Neural cell (in vitro differentiated cells): ENCODE data around the gene GART. TPM values are rescaled to one million over a fixed set of nuclear protein-coding genes. Genes with fewer than 3 reads are reported as not detected.

Source experiments
- H2AFZ ChIP-seq: fragments of 200-600, 300-800 bp; sonication (generic), shearing (Covaris generic); 2 replicates; pipeline ENCODE4 v1.6.0; 2014; ENCODE audit warnings: low read depth, mild to moderate bottlenecking, antibody characterized with exemption, low read length, moderate library complexity
- H3F3A ChIP-seq: fragments of 200-600 bp; shearing (Covaris generic); 2 replicates; pipeline ENCODE4 v1.6.1; 2016; ENCODE audit warnings: mild to moderate bottlenecking, moderate library complexity, mixed read lengths, antibody characterized with exemption, low read length; ENCODE audit not compliant: insufficient read depth, poor library complexity, severe bottlenecking
- H3K27ac ChIP-seq: fragments of 200-600, 300-800 bp; sonication (generic), shearing (Covaris generic); 2 replicates; pipeline ENCODE4 v1.5.1; 2014; ENCODE audit warnings: mild to moderate bottlenecking, low read length, moderate library complexity
- H3K27me3 ChIP-seq: fragments of 300-800, 200-600 bp; sonication (generic), shearing (Covaris generic); 2 replicates; pipeline ENCODE4 v1.6.0; 2014; ENCODE audit warnings: mild to moderate bottlenecking, low read depth, low read length, moderate library complexity; ENCODE audit not compliant: insufficient read depth
- H3K36me3 ChIP-seq: fragments of 300-800, 200-600 bp; sonication (generic), shearing (Covaris generic); 2 replicates; pipeline ENCODE4 v1.5.1; 2014; ENCODE audit warnings: mild to moderate bottlenecking, antibody characterized with exemption, low read length, moderate library complexity; ENCODE audit not compliant: insufficient read depth
- H3K4me2 ChIP-seq: fragments of 300-800, 200-600 bp; sonication (generic), shearing (Covaris generic); 2 replicates; pipeline ENCODE4 v1.6.0; 2014; ENCODE audit warnings: mild to moderate bottlenecking, low read length
- H3K4me3 ChIP-seq: fragments of 300-800, 200-600 bp; sonication (generic), shearing (Covaris generic); 2 replicates; pipeline ENCODE4 v1.5.1; 2014; ENCODE audit warnings: mild to moderate bottlenecking, low read length, moderate library complexity
- H3K79me2 ChIP-seq: fragments of 200-600 bp; shearing (Covaris generic); replicated peaks from 2 replicates; pipeline ENCODE4 v1.6.0; 2014; ENCODE audit warnings: mild to moderate bottlenecking, low read length, moderate library complexity; ENCODE audit not compliant: insufficient read depth
- H3K9ac ChIP-seq: fragments of 300-800, 200-600 bp; sonication (generic), shearing (Covaris generic); 2 replicates; pipeline ENCODE4 v1.6.1; 2016; ENCODE audit warnings: mild to moderate bottlenecking, low read length, mixed read lengths
- H3K9me2 ChIP-seq: fragments of 200-600 bp; shearing (Covaris generic); 2 replicates; pipeline ENCODE4 v1.6.1; 2016; ENCODE audit warnings: mild to moderate bottlenecking, low read length, mixed read lengths; ENCODE audit not compliant: insufficient read depth
- H3K9me3 ChIP-seq: fragments of 200-600, 300-800 bp; sonication (generic), shearing (Covaris generic); 2 replicates; pipeline ENCODE4 v1.6.1; 2016; ENCODE audit warnings: mild to moderate bottlenecking, mixed run types, low read length, moderate library complexity, mixed read lengths
- H4K20me1 ChIP-seq: fragments of 200-600 bp; shearing (Covaris generic); 2 replicates; pipeline ENCODE4 v1.6.1; 2016; ENCODE audit warnings: mild to moderate bottlenecking, mixed run types; ENCODE audit not compliant: insufficient read depth
- CTCF ChIP-seq: fragments of 450-650 bp; IDR thresholded peaks from 2 replicates; pipeline ENCODE4 v1.5.1; 2014; ENCODE audit warnings: antibody characterized with exemption, mild to moderate bottlenecking, moderate library complexity; ENCODE audit not compliant: poor library complexity, severe bottlenecking
- EP300 ChIP-seq: fragments of 450-650 bp; conservative IDR thresholded peaks from 2 replicates; pipeline ENCODE4 v1.6.1; 2014; ENCODE audit warnings: antibody characterized with exemption, mild to moderate bottlenecking, moderate library complexity; ENCODE audit not compliant: poor library complexity, severe bottlenecking
- EZH2 ChIP-seq: fragments of 200-600, 300-800 bp; shearing (Covaris generic), sonication (generic); IDR thresholded peaks from 2 replicates; pipeline ENCODE4 v1.6.1; 2014; ENCODE audit warnings: antibody characterized with exemption, low read length, borderline replicate concordance, mild to moderate bottlenecking; ENCODE audit not compliant: insufficient read depth, poor library complexity, severe bottlenecking
- MXI1 ChIP-seq: fragments of 450-650 bp; conservative IDR thresholded peaks from 2 replicates; pipeline ENCODE4 v1.6.1; 2014; ENCODE audit warnings: antibody characterized with exemption, mild to moderate bottlenecking; ENCODE audit not compliant: poor library complexity, severe bottlenecking
- POLR2AphosphoS5 ChIP-seq: IDR thresholded peaks from 2 replicates; pipeline ENCODE4 v1.6.1; 2012
- RAD21 ChIP-seq: fragments of 450-650 bp; conservative IDR thresholded peaks from 2 replicates; pipeline ENCODE4 v1.6.1; 2014; ENCODE audit warnings: antibody characterized with exemption, mild to moderate bottlenecking, moderate library complexity
- REST ChIP-seq: IDR thresholded peaks from 2 replicates; pipeline ENCODE4 v1.6.1; 2012; ENCODE audit warnings: borderline replicate concordance
- SMC3 ChIP-seq: fragments of 450-650 bp; conservative IDR thresholded peaks from 2 replicates; pipeline ENCODE4 v1.6.1; 2014; ENCODE audit warnings: antibody characterized with exemption, mild to moderate bottlenecking, moderate library complexity; ENCODE audit not compliant: poor library complexity
- TAF1 ChIP-seq: IDR thresholded peaks from 2 replicates; pipeline ENCODE4 v1.6.1; 2012; ENCODE audit warnings: low read depth
- polyA plus RNA-seq: library from polyadenylated mRNA; depleted of rRNA; stranded (reverse); fragments of >200 nt; gene quantifications from 2 replicates; pipeline ENCODE4 v1.2.3, GENCODE V29; 2014

Gene GART
- polyA plus RNA-seq, 1 donor from 2014 or later = 87.5 TPM

- Histone ChIP-seq H2AFZ (no peak overlapping the region), H3K79me2 (peaks cover 27% of the 10 kb centered on the region), H3F3A (no peaks in the 10 kb centered on the region), H3K4me3 (no peak overlapping the region), H3K27ac (no peak overlapping the region), H3K9me2 (no peaks in the 10 kb centered on the region), H4K20me1 (no peaks in the 10 kb centered on the region), H3K4me2 (no peak overlapping the region), H3K27me3 (no peaks in the 10 kb centered on the region), H3K36me3 (peaks cover 7% of the 10 kb centered on the region), H3K9ac (no peak overlapping the region), H3K9me3 (no peaks in the 10 kb centered on the region)
- no peak for TF ChIP-seq CTCF
- no peak for TF ChIP-seq POLR2AphosphoS5
- TF ChIP-seq SMC3 = no peak
These were observed 4.7 kb downstream of the GART start for GRCh38 chr21:33537212-33537611.

- Histone ChIP-seq H3K9ac (no peak overlapping the region), H3K9me3 (no peaks in the 10 kb centered on the region), H3K4me2 (no peak overlapping the region), H4K20me1 (no peaks in the 10 kb centered on the region), H3K9me2 (no peaks in the 10 kb centered on the region), H3K4me3 (no peak overlapping the region), H3K79me2 (no peaks in the 10 kb centered on the region), H2AFZ (no peak overlapping the region), H3K27ac (no peak overlapping the region), H3K27me3 (no peaks in the 10 kb centered on the region), H3F3A (no peaks in the 10 kb centered on the region), H3K36me3 (peaks cover 17% of the 10 kb centered on the region)
- TF ChIP-seq REST = no peak
- no peak for TF ChIP-seq POLR2AphosphoS5
- TF ChIP-seq MXI1 = no peak
- no peak for TF ChIP-seq TAF1
- no peak for TF ChIP-seq EZH2
- no peak for TF ChIP-seq SMC3
- no peak for TF ChIP-seq CTCF
- no peak for TF ChIP-seq EP300
- no peak for TF ChIP-seq RAD21
These were observed 10.9 kb downstream of the GART start for GRCh38 chr21:33531007-33531406.
